ENCODE results near the gene COL23A1.
"Not testable (repeated sequence)": the region's sequence is repeated elsewhere in the genome, so short reads cannot be mapped to it uniquely, and the experiment has no call there.

Gene COL23A1

DNA sequence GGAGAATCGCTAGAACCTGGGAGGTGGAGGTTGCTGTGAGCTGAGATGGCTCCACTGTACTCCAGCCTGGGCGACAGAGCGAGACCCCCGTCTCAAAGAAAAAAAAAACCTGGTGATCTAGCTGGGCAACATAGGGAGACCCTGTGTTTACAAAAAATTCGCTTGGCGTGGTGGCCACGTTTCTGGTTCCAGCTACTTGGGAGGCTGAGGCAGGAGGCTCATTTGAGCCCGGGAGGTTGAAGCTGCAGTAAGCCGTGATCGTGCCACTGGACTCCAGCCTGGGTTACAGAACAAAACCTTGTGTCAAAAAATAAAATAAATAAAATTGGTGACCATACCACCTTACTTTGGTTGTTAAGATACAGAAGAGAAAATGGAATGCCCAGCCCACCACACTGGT is 387.7 kb downstream of the COL23A1 start:
- DNase-seq: no peak

DNA sequence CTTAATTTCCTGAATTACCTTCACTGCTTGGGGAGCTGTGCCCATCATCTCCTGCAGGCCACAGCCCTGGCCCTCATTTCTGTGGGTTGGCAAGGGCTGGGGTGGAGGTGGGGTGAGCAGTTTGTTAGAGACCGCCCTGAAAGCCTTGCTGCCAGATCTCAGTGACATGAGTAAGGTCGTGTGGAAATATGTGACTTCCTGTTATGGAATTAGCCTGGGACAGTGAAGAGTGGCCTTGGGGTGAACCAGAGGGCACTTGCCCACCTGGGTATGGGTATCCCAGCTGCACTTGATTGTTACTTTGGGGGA is 388.3 kb downstream of the COL23A1 start:
- peak in 1 of 2 experiments; percentile 42 for DNase-seq

DNA sequence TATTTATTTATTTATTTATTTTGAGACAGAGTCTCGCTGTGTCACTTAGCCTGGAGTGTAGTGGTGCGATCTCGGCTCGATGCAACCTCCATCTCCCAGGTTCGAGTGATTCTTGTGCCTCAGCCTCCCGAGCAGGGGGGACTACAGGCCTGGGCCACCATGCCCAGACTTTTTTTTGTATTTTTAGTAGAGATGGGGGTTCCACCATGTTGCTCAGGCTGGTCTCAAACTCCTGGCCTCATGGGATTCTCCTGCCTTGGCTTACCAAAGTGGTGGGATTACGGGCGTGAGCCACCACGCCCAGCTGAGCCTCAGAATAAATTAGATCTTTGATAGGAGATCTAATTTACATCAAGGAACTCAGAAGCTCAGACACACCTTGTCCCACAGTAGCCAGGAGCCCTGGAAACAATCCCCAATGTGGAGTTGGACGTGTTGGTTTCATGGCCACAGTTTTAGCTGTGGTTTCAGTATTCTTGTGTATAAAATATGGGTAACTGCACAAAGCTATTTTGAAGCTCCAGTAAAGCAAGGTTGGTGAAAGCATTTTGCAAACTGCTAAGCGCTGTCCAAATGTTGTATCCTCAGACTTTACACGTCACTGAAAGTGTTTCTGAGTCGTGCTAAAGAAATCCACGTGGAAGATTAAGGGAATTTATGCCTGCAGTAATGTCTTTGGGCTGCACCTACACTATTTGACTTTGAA is 388.8 kb downstream of the COL23A1 start:
- no peak for DNase-seq

DNA sequence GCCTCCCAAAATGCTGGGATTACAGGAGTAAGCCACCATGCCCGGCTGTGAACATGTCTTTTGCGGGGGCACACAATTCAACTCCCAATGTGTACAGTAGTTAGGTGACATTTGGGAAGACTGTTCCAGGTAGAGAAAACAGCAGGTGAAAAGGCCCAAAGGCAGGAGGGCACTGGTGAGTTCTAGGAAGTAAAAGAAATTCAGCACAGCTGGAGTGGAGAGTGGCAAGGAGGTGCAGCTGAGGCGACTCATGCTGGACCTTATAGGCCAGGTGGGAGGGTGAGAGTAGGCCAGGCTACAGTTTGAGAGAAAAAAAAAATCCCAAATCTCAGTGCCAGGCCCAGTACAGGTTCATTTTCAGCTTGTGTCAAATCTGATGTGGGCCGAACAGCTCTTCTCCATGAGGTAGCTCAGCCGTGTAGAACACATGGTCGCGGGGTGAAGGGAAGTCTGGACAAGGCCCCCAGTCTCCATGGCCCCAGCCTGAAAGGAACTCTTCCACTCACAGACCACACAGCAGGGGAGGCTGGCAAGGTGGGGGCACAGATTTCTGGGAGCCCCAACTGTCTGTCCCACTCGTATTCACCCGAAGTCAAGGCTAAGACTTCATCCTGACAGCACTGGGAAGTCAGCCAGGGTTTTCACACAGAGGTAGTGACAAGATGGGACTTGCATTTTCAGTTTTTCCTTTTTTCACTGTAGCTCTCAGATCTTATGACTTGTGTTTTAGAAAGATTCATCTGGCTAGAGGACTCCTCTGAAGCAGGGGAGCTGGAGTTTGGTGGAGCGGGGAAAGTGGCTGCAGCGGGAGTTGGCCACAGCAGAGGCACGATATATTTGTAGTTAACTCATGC is 390.4 kb downstream of the COL23A1 start:
- no peak for DNase-seq

DNA sequence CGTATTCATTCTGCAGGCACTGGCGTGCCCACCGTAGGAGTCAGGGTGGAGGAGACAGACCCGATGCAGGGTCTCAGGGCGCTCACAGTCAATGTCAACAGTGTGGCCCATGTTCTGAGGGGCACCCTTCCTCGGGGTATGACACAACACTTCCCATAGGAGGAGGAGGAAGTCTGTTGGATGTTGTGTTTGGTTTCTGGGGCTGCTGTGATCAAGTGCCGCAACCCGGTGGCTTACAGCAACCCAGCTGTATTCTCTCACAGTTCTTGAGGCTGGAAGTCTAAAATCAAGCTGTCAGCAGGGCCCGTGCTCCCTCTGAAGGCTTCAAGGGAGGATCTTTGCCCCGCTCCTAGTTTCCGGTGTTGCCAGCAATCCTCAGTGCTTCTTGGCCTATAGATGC is 391.5 kb downstream of the COL23A1 start:
- no peak for DNase-seq

DNA sequence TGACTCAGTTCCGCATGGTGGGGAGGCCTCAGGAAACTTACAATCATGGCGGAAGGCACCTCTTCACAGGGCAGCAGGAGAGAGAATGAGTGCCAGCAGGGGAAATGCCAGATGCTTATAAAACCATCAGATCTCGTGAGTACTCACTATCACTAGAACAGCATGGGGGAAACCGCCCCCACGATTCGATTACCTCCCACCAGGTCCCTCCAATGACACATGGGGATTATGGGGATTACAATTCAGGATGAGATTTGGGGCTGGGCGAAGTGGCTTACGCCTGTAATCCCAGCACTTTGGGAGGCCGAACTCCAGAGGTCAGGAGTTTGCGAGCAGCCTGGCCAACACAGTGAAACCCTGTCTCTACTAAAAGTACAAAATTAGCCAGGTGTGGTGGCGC is 392.0 kb downstream of the COL23A1 start:
- not testable (repeated sequence) for DNase-seq

DNA sequence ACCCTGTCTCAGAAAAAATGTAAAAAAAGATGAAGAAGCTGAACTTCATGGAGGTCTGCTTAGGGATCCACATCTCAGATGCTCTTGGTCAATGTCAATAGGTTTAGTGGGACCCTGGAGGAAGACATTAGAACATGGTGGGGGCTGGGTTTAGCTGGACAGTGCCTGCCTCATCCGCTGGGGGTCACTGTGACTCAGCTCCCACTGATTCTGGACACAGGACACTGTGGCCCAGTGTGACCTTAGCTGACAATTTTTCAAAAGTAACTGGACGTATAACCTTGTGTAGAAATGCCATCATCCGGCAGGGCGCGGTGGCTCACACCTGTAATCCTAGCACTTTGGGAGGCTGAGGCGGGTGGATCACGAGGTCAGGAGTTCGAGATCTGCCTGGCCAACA is 393.2 kb downstream of the COL23A1 start:
- DNase-seq: no peak

DNA sequence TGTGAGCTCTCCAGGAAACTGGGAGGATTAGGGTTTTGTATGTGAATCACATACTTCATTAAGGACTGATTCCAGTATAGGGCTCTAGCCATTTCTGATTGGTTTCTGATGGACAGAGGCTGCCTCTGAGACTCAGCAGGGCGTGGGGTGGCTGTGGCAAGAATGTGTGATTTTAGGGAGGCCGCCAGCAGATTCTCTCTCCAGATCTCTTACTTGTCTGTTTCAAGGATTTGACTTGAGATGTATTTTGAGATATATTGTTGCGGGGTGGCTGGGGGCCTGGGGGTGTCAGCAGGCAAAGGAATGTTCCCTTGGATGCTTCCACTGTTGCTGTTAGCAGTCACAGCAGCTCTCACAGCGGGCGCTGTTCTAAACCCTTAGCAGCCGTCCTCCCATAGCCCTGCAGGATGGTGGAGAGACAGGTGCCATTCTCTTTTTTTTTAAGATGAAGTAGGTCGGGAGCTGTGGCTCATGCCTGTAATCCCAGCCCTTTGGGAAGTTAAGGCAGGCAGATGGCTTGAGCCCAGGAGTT is 393.8 kb downstream of the COL23A1 start:
- no peak for DNase-seq

DNA sequence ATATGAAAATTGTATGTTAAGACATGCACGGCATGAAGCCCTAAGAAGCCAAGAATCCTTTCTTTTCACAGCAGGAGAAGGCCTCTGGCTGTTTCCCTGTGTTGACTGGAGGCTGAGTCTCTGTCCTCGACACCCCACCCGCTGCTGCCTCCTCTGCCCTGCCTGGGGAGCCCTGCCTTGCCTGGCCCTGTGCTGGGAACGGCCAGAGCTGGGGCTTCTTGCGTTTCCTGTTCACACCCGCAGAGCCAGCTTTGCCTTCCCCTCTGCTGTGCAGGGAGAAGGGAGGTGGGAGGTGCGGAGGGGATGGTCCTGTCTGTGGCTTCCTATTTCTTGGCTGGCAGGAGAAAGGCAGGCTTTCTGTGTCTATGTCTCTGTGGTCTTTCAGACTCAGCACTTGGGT is 396.2 kb downstream of the COL23A1 start:
- DNase-seq: no peak

DNA sequence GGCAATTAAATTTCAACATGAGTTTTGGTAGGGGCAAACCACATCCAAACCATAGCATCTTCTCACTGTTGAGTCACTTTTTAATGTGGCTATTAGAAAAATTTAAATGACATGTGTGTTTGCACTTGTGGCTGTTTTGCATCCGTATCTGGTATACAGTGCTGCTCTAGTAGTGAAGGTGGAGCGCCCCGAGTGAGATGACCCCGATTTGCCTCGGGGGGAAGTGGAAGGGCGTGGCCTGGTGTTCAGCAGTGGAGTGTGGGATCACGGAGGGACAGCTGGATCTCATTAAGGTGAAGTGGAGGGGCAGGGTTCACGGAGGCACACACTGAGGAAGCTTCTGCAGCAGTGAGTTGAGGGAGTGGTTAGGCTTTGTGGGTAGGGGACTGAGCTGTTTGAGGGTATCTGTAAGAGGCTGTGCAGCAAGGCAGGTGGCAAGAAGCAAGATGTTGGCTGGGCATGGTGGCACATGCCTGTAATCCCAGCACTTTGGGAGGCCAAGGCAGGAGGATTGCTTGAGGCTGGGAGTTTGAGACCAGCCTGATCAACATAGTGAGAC is 396.9 kb downstream of the COL23A1 start:
- no peak for DNase-seq

DNA sequence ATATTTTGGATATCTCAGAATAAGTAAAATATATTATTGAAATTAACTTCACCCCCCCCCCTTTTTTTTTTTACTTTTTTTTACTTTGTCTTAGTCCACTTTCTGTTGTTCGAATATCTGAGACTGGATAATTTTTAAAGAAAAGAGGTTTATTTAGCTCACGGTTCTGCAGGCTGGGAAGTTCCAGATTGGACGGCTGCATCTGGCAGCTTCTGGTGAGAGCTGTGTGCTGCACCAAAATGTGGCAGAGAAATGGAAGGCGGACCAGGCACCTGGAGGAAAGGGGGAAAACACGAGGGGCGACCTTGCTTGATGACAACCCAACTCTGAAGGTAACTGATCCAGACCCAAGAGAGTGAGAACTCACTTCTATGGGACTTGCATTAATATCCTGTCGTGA is 397.4 kb downstream of the COL23A1 start:
- DNase-seq: no peak

DNA sequence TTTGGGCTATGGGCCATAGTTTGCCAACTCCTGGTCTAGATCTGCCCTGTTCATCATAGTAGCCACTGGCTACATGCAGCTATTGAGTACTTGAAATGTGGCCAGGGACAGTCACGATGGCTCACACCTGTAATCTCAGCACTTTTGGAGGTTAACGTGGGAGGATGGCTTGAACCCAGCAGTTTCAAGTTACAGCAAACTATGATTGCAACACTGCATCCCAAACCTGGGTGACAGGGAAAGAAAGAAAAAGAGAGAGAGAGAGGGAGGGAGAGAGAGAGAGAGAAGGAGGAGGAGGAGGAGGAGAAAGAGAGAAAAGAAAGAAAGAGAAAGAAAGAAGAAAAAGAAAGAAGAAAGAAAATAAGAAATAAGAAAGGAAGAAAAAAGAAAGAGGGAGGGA is 397.9 kb downstream of the COL23A1 start:
- DNase-seq: no peak

DNA sequence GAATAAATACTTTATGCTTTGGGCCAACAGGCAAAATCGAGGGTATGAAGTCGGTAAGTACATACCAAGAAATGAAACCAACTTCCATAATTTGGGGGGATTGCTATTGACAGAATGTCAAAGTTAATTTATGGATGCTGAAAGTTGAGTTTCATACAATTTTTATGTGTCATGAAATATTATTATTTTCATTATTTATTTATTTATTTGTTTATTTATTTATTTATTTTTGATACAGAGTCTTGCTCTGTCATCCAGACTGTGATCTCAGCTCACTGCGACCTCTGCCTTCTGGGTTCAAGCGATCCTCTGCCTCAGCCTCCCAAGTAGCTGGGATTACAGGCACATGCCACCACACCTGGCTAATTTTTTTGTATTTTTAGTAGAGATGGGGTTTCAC is 398.5 kb downstream of the COL23A1 start:
- DNase-seq: no peak

DNA sequence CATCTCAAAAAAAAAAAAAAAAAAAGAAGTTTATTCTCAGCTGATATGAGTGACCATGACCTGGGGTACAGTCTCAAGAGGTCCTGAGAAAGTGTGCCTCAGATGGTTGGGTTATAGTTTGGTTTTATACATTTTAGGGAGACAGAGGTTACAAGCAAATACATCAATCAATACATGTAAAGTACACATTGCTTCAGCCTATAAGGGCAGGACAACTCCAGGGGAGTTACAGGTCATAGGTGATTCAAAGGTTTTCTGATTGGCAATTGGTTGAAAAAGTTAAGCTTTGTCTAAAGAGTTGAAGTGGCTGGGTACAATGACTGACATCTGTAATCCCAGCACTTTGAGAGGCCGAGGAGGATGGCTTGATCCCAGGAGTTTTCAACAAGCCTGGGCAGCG is 400.8 kb downstream of the COL23A1 start:
- no peak for DNase-seq
